ENCODE data around the gene PI4KA.
"Not testable (repeated sequence)": the region's sequence is repeated elsewhere in the genome, so short reads cannot be mapped to it uniquely, and the experiment has no call there.

Gene PI4KA

DNA sequence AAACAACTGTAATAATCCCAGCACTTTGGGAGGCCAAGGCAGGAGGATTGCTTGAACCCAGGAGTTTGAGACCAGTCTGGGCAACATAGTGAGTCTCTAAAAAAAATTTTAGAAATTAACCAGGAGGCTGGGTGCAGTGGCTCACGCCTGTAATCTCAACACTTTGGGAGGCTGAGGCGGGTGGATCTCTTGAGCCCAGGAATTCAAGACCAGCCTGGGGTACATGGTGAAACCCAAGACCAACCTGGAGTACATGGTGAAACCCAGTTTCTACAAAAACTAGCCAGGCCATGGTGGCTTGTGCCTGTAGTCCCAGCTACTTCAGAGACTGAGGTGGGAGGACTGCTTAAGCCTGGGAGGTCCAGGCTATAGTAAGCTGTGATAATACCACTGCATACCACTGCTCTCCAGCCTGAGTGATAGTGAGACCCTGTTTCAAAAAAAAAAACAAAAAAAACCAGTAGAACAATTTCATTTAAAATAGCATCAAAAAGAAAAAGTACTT lies 11.2 kb downstream of the PI4KA start:
- DNase-seq (ENCODE audit: low read depth in 3 of 3): no peak

DNA sequence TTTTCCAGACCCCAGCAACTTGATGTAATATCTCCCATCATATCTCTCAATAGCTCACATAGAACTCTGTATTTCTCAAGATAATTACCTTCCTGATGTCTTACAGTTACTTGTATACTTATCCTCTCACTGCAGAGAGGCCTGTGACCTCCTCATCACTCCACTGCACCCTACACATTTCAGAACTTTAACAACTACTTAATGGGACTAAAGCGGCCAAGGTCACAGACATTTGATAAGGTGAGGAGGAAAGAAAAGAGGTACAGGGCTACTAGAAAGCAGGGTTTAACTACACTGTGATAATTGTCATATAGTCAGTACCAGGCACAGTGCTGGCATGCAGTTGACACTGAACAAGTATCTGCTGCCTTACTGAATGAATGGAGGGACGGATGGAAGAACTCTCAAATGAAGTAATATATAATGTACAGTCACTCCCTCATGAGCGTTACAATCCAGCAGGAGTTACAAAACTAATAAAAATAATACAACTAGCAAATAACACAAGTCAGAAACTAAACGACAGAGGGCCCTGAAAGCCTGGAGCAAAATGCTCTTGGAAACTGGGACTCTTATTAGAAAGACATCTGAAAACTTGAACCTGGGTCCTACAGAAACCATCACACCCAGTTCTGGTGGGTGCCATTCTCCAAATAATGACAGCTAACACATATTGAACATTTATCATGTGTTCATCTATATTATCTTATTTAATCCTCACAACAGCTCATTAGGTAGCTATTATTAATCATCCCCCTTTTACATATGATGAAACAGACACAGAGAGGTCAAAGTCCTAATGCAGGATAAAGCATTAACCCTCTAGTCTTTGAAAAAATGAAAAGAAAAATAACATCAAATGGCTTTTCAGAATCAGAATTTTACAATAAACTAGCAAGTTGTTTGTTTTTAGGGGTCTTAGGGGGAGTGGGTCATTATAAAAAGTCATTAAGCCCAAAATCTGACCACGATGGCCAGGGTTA lies 14.3 kb downstream of the PI4KA start:
- DNase-seq (ENCODE audit: low read depth in 3 of 3): no peak

DNA sequence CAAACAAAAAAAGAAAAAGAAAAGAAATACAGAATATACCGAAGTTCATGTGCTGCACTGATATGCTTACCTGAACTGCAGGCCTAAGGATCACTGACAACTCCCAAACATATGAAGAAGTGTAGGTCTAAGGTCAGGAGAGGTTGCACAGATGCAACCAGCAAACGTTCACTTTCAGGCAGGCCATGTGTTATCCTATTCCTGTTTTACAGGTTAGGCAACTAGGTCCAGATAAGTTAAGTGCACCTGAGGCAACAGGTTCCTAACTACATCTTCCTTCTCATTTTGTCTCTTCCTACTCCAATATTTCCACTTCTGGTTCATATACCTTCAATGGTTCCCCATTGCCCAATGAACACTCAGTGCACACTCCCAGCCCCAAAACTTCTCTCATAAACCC lies 15.1 kb downstream of the PI4KA start:
- no peak for DNase-seq (ENCODE audit: low read depth in 3 of 3)

DNA sequence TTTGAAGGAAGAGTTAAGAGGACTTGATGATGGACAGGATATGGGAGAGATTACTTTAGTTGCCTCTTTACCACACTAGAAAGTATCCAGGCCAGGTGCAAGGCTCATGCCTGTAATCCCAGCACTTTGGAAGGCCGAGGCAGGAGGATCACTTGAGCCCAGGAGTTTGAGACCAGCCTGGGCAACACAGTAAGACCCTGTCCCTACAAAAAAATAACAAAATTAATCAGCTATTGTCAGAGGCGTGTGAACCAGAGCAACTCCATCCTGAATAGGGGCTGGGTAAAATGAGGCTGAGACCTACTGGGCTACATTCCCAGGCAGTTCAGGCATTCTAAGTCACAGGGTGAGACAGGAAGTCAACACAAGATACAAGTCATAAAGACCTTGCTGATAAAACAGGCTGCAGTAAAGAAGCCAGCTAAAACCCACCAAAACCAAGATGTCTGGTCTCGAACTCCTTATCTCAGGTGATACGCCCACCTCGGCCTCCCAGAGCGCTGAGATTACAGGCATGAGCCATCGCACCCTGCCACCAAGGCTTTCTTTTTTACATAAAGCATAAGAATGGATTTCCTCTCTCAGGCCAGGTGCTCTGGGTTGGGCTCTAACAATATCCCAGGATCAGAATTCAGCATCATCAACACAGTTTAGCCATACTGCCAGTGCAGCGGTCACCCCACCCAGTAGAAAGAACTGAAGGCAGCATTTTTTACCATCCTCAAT lies 17.8 kb downstream of the PI4KA start:
- no peak for DNase-seq (ENCODE audit: low read depth in 3 of 3)

DNA sequence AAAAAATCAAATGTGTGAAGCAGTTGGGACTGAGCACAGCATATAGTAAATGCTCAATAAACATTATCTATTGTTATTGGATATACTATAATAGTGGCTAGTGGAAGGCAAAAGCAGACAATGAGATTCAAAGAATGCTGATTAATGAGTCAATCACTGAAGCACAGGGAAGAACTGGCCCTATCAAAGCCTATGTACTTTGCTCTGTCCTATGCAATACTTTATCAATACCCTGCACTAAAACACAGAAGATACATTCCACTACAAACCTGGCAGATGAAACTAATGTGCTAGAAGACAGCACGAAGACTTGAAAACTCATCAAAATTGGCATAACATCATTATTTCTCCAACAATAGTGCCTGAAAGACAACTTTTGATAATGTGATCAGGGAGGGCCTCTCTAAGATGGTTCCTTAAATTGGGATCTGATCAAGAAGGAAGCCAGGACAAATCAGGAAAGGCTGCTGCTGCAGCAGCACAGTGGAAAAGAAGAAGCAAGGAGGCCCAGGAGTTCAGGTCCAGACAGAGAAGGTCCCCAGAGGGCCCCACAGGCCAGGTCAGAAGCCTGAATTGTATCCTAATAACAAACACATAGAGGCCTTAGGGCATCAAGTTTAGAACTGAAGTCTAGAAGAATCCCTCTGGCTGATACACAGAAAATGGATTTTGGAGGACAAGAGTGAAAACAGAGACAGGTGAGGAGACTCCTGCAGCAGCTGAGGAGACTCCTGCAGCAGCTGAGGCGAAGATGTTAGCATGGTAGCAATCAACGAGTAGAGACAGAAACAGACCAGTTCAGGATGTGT lies 18.6 kb downstream of the PI4KA start:
- DNase-seq (ENCODE audit: low read depth in 3 of 3): no peak

DNA sequence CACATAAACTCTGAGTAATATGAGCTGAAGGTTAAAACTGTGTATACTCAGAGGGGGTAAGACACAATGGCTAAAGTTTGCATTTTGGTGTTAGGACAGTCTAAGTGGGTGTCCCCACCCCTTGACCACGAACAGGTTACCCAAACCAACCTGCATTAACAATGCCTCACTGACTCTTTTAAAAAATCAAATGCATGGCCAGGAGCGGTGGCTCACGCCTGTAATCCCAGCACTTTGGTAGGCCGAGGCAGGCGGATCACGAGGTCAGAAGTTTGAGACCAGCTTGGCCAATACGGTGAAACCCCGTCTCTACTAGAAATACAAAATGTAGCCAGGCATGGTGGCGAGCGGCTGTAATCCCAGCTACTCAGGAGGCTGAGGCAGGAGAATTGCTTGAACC lies 19.3 kb downstream of the PI4KA start:
- DNase-seq (ENCODE audit: low read depth in 3 of 3): not testable (repeated sequence)

DNA sequence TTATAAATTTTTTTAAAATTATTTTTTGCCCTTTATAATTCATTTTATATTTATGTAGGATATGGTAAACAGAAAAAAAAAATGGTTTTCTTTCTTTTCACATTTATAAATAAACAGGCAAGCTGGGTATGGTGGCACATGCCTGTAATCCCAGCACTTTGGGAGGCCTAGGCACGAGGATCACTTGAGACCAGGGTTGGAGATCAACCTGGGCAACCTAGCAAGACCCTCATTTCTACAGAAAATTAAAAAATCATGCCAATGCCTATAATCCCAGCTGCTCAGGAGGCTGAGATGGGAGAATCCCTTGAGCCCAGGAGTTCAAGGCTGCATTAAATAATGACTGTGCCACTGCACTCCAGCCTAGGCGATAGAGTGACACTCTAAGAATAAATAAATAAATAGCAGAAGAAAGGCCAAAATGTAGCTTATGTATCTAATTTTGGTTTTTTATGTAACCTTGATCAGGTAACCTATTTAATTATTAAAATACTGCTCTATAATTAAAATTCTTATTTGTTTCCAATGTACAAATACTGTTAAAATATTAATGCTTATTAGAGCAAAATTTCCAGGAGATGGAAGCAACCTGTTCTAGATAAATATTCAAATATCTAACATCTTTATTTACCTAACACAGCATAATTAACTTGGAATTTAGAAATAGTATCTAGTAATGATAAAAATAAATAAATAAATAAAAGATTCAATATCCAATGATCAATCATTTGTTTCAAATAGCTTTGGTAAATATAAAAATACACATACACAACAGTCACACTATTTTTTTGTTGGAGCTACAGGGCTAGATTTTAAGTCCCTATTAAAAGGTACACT lies 21.4 kb downstream of the PI4KA start:
- DNase-seq (ENCODE audit: low read depth in 3 of 3): no peak

DNA sequence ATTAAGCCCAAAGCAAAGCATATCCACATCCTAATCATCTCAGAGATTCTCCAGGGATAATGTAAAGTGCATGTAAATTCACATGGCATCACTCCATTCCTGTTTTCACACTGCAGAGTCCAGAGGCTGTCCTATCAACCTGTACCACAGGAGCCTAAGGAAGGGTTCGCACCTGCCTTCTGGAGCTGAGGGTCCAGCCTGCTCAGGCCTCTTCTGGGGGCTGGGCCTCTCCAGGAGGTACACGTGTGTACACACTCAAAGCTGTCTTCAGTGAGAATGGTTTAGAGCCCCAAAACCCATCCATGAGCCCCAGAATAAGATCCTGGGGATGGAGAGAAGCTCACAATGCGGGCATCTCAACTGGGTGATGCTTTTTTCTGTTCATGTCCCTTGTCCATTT lies 23.9 kb downstream of the PI4KA start:
- DNase-seq (ENCODE audit: low read depth in 3 of 3): no peak

DNA sequence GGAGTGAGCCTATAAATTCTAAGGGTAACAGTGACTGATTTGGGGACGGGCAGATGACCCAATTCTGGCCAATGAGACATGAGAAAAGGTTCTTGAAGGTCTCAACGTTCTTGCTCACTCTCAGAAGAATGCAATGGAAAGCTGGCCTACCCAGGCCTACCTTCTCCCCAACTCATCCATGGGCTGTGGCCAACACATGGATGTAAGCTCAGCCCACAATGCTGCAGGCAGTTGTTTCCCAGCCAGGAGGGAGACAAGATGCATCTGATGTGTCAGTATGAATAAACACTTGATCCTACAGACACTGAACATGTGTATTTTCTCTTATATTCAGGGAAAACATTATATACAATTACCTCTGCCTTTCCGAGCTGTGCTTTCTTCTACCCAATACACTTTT lies 24.4 kb downstream of the PI4KA start:
- no peak for DNase-seq (ENCODE audit: low read depth in 3 of 3)

DNA sequence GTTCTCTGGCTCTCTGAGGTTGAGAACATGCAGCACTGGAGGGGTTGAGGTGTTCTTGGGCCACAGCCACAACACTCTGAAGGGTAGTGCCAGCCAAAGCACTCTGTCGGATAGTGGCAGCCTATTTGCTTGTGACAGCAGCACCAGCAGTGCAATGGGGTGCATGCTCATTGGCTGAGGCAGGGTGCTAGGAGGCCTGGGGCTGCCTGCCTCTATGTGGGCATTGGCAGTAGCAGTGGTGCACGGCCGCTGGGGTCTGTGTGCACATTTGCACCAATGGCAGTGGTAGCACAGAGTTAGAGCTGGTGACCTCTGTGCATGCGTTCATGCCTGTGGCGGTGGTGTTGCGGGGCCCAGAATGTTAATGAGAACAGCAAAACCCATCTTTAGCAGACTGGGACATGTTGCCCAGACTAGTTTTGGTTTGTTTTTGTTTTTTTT lies 25.4 kb downstream of the PI4KA start:
- no peak for DNase-seq (ENCODE audit: low read depth in 3 of 3)

DNA sequence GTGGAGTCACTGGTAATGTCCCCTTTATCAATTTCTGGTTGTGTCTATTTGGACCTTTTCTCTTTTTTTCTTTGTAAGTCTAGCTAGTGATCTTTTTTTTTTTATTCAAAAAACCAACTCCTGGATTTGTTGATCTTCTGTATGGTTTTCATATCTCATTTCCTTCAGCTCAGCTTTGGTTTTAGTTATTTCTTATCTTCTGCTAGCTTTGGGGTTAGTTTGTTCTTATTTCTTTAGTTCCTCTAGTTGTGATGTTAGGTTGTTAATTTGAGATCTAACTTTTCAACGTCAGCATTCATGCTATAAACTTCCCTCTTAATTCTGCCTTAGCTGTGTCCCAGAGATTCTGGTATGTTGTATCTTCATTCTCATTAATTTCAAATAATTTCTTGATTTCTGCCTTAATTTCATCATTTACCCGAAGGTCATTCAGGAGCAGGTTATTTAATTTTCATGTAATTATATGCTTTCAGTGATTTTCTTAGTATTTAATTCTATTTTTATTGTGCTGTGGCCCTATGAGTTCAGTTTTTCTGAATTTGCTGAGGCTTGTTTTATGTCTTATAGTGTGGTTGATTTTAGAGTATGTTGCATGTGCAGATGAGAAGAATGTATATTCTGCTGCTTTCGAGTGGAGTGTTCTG lies 29.0 kb downstream of the PI4KA start:
- DNase-seq (ENCODE audit: low read depth in 3 of 3): no peak

DNA sequence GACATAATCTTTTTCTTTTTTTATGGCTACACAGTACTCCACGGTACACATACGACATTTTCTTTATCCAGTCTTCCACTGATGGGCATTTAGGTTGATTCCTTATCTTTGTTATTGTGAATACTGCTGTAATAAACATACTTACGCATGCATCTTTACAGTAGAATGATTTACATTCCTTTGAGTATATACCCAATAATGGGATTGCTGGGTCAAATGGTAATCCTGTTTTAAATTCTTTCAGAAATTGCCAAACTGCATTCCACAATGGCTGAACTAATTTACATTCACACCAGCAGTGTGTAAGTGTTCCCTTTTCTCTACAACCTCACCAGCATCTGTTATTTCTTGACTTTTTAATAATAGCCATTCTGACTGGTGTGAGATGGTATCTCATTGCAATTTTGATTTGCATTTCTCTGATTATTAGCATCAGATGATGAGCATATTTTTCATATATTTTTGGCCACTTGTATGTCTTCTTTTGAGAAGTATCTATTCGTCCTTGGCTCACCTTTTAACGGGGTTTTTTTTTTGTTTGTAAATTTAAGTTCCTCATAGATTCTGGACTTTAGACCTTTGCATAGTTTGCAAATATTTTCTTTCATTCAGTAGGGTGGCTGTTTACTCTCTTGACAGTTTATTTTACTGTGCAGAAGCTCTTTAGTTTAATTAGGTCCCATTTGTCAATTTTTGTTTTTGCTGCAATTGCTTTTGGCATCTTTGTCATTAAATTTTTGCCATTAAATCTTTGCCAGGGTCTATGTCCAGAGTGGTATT lies 32.0 kb downstream of the PI4KA start:
- not testable (repeated sequence) for DNase-seq (ENCODE audit: low read depth in 3 of 3)

DNA sequence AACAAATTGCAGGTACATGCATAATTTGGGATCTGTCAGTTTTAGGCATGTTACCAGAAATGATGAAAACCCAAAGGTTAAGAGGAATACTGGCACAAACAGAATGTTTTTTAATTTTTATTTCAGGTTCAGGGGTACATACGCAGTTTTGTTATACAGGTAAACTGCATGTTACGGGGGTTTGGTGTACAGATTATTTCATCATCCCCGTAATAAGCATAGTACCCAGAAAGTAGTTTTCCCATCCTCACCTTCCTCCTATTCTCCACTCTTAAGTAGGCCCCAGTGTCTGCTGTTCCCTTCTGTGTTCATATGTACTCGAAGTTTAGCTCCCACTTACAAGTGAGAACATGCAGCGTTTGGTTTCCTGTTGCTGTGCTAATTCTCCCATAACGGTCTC lies 33.0 kb downstream of the PI4KA start:
- DNase-seq (ENCODE audit: low read depth in 3 of 3): no peak

DNA sequence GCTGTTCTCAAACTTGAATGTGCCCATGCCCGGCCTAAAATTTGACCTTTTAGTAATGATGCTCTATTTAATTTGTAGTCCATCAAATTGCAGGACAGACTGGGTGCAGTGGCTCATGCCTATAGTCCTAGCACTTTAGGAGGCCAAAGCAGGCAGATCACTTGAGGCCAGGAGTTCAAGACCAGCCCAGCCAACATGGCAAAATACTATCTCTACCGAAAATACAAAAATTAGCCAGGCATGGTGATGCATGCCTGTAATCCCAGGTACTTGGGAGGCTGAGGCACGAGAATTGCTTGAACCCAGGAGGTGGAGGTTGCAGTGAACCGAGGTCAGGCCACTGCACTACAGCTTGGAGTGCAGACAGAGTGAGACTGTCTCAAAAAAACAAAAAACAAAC lies 33.4 kb downstream of the PI4KA start:
- not testable (repeated sequence) for DNase-seq (ENCODE audit: low read depth in 3 of 3)

DNA sequence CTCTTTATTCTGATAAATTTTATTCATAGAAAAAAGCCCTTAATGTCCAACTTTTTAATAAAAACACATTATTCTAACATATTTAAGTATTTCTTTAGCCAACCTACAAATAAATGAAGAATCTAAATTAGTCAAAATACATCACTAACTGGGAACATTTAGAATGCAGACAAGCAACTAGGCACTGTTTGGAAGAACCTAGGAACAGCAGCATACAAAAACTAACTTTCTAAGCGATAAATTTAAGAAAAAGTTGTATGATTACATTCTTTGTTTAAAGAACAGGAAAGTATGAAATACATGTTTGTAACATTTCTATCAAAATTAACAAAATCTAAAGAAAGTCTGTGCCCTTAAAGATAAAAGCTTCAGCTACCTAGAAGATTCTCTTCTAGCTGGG lies 35.3 kb downstream of the PI4KA start:
- DNase-seq (ENCODE audit: low read depth in 3 of 3): no peak

DNA sequence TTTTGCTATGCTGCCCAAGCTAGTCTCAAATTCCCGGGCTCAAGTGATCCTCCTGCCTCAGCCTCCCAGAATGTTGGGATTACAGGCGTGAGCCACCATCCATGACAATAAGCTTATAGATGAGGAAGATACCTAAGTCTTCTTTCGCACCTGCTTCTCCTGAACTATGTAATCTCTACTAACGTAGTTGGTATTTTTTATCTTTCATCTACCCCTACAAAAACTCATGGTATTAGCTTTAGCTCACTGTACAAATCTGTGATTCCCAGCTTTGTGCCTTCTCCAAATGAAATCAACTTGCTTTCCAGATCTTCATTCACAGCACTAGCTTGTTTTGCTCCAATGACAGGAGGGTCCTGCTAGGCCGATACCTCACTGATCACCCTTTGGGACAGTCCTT lies 36.4 kb downstream of the PI4KA start:
- no peak for DNase-seq (ENCODE audit: low read depth in 3 of 3)

DNA sequence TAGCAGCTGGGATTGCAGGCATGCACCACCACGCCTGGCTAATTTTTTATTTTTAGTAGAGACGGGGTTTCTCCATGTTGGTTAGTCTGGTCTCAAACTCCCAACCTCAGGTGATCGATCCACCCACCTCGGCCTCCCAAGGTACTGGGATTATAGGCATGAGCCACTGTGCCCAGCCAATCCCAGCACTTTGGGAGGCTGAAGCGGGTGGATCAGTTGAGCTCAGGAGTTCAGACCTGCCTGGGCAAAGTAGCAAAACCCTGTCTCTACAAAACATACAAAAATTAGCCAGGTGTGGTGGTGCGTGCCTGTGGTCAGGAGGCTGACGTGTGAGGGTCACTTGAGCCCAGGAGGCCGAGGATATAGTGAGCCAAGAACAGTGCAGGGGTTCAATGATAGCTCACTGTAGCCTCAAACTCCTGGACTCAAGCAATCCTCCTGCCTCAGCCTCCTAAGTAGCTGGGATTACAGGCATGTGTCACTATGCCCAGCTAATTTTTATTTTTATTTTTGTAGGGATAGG lies 36.8 kb downstream of the PI4KA start:
- DNase-seq (ENCODE audit: low read depth in 3 of 3): not testable (repeated sequence)

DNA sequence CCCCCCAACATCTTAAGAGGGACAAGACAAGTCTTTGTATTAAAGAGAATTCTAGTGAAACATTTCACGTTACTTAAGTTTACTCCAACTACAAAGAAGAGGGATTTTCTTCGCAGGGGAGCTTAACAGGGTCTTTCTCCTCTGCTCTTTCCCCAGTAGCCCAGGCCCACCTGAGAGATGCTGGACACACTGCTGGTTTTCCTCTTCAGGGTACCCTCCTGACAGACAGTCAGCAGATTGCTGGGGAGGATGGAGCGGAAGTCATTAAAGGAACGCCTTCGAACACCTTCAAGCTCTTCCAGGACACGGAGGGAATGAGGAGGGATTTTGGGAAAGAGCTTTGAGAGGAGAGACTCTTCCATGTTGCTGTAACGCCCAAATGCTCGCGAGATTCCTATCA lies 39.1 kb downstream of the PI4KA start:
- DNase-seq (ENCODE audit: low read depth in 3 of 3): no peak

DNA sequence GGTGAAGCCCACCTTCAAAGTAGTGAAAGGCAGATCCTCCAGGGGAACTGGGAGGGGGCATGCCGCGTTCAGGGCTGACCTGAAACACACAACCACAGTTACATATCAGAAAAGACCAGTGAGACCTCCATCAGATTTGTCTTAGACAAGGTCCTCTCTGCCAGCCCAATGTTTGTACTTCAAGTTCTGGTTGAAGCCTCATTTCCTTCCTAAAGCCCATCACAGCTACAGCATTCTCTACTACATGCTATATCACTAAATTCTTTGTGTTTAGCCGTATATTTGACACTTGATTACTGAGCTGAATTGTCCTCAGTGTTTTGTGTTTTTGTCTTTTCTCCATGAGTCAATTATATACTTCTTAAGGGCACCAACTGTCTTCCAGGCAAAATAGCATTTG lies 40.1 kb downstream of the PI4KA start:
- DNase-seq (ENCODE audit: low read depth in 3 of 3): no peak
